GM19395 (cell line): ENCODE results near the gene DPPA3.
"Not testable (repeated sequence)": the region's sequence is repeated elsewhere in the genome, so short reads cannot be mapped to it uniquely, and the experiment has no call there.

Experiments used
- ATAC-seq: cut with Tn5 transposase; IDR thresholded peaks from one replicate; pipeline ENCODE4 v1.9.1; 2021; ENCODE audit warnings: mild to moderate bottlenecking, moderate library complexity; ENCODE audit not compliant: unreplicated experiment

The DPPA3 gene

DNA sequence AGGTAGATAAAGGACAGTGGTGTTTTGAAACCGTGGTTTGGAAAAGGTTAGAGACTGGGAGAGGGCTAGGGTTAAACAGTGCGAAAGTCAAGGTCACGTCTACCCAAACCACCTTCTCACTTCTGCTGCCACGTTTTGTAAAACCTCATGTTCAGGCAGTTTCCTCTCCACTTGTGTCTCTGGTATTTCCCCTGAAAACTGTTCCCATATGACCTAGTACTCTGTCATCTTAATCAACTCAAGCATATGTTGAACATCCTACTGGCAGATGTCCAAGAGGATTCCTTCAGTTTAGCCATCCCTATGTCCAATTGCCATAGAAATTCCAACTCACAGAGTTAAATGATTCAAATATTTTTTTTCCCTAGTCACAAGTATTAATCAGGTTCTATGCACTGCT lies 18.5 kb downstream of the DPPA3 start:
- ATAC-seq: no peak

- not testable (repeated sequence) for ATAC-seq
Measured at GRCh38 chr12:7730984-7731383, 19.8 kb downstream of the DPPA3 start.

DNA sequence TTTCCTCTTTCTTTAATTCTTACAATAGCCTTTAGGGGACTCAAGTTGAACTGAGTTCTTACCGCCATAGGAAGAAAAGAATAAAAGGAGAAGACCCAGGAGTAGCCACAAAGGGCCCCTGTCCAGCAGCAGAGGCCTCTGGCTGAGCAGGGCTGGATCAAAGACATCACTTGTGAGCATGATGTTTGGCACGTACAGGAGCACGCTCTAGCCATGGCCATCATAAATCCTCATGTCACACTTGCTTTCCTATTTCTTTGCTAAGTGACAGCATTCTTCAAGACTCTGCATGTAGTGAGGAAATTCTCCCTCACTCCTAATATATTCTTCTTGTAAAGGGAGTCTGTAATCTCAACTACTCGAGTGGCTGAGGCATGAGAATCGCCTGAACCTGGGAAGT lies 20.3 kb downstream of the DPPA3 start:
- no peak for ATAC-seq

DNA sequence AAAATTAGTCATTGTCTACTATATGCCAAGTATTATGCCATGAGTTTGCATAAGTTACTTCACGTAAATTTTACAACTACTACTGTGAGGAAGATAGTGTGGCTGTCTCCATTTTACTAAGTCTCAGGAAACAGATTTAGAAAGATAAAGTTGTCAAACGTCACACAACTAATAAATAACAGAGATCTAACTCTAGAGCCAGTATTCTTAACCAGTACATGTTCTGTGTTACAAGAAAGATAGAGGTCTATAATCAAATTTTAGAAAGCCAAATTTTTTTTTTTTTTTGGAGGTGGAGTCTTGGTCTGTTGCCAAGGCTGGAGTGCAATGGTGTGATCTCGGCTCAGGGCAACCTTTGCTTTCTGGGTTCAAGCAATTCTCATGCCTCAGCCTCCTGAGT lies 21.8 kb downstream of the DPPA3 start:
- ATAC-seq: no peak

DNA sequence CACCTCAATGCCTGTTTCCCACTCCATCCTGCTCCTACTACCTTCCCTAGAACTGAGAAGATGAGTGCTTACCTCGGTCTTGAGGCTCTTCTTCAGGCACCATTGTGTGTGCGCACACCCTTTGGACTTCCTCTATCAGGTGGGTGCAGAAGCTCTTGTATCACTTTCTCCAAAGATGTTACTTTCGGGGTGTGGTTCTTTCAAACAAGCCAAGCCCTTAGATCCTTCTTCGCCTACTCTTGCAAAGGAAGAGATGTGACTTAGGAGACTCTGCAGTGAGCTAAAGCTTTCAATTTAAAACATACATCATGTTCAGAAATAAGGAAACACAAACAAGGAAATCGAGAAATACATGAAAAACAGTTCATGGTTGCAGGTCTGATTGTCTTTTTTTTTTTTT lies 36.0 kb downstream of the DPPA3 start, which contains the start of gene CLEC4C:
CLEC4C (minus strand) TSS at position 130 of the 400 bp plus-strand sequence; CDS start at position 103, 27 bp downstream.
- no peak for ATAC-seq

- ATAC-seq: no peak
Measured at GRCh38 chr12:7748852-7749251, 37.6 kb downstream of the DPPA3 start.

DNA sequence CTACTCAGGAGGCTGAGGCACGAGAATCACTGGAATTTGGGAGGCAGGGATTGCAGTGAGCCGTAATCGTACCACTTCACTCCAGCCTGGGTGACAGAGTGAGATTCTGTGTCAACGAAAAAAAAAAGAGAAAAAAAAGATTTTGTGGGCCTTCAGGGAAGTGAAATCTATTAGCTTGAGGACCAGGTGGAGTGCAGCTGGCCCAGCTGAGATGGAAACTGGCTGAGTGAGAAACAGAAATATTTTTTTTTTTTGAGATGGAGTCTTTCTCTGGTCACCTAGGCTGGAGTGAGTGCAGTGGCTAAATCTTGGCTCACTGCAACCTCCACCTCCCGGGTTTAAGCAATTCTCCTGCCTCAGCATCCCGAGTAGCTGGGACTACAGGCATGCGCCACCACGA lies 38.2 kb downstream of the DPPA3 start:
- no peak for ATAC-seq

DNA sequence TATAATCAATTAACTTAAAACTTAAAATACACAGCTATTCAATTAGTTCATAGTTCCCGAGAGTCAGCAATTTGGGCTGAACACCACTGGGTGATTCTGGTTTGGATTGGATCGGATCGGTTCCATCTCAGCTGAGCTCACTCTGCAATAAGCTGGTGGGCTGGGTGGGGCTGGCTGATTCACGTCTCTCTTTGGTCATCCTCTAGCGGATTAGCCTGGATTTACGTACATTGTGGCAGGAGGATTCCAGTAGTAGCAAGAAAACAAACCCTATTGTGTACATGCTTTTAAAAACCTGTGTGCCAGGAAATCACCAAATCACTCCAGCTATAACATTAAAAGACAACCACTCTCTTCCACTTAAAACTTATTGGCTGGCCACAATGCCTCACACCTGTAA lies 39.1 kb downstream of the DPPA3 start:
- ATAC-seq: no peak

GRCh38 chr12:7751394-7751793 lies 40.2 kb downstream of the DPPA3 start:
- ATAC-seq: no peak

DNA sequence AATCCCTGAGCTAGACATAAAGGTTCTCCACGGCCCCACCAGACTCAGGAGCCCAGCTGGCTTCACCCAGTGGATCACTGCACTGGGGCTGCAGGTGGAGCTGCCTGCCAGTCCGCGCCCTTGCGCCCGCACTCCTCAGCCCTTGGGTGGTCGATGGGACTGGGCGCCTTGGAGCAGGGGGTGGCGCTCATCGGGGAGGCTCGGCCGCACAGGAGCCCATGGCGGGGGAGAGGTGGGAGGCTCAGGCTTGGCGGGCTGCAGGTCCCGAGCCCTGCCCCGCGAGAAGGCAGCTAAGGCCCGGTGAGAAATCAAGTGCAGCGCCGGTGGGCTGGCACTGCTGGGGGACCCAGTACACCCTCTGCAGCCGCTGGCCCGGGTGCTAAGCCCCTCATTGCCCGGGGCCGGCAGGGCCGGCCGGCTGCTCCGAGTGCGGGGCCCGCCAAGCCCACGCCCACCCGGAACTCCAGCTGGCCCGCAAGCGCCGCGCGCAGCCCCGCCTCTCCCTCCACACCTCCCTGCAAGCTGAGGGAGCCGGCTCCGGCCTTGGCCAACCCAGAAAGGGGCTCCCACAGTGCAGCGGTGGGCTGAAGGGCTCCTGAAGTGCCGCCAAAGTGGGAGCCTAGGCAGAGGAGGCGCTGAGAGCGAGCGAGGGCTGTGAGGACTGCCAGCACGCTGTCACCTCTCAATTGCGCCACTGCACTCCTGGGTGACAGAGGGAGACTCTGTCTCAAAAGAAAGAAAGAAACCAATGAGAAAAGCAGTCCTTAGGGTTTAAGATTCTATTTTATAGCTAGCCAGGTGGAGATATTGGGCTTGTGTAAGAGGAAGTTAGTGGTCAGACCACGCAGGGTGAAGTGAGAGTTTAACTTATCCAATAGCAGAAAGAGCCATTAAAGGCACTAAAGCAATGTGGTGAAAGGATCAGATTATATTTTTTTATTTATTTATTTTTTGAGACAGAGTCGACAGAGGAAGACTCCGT lies 41.0 kb downstream of the DPPA3 start:
- peak; percentile 44 for ATAC-seq

GRCh38 chr12:7755668-7756067 lies 44.4 kb downstream of the DPPA3 start:
- ATAC-seq: not testable (repeated sequence)

DNA sequence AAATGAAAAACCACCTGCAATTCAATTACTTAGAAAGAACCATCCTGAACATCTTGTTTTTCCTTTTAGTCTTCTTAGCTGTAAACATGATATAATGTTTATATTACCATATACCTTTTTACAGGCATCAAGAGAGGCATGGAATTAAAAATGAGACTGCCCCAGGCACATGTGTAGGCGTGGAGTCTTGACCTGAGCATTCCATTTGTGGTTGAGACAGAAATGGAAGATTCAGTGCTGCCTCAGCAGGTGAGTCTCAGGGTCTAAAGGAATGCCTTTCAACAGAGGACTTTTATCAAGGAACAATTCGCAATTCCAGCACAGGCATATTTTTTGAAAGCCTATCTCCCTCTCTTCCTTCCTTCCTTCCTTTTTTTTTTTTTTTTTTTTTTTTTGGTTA lies 45.8 kb downstream of the DPPA3 start:
- ATAC-seq: no peak

DNA sequence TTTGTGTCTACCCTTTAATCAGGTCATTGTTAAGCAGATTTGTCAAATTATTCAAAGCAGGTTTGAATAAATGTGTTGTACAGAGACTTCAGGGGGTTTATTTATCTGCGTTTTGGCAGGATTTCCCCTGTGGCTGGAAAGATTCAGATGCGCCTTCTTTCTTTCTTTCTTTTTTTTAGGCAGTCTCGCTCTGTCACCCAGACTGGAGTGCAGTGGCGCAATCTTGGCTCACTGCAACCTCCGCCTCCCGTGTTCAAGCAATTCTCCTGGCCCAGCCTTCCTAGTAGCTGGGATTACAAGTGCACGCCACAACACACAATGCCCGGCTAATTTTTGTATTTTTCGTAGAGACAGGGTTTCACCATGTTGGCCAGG lies 47.5 kb downstream of the DPPA3 start:
- ATAC-seq: no peak
